ENCODE measurements around the gene ZNF566.
"Not testable (repeated sequence)": the region's sequence is repeated elsewhere in the genome, so short reads cannot be mapped to it uniquely, and the experiment has no call there.

Gene ZNF566

DNA sequence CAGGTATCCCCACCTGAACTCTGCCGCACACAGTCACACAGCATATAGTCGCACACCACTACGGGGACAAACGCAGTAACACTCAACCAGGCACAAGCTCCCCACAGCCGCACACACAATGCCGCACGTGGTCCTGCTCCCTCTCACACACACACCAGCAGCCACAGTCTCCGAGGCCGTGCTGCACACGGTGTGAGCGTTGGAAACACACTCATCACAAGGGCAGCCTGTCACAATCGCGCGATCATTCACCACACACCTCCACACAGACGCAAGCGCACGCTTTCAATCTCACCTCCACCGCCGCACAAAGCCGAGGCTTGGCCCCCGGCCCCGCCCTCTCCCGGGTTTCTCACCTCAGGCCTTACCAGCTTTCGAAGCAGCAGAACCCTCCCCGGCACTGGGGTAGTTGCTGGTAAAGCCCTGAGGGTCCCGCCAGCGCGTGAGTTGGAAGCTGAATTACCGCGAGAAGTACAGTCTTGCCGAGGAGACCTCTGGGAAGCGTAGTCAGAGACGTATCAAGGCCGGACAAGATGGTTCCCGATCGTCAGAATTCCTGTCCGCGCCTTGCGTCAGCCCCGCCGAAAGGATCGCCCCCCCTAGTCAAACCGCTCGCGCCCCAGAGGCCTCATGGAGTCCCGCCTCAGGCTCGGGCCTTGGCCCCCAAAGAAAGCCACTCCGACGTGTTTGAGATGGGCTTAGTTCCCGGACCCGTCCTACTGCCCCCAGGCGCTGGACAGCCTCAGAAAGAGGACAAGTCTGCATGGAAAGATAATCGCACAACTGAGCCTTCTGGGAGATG, at the start of gene ZNF566:
Gene ZNF566 (minus strand): TSS at position 444 of the 802 bp plus-strand sequence. CDS start 13,004 bp downstream, outside the sequence.
- DNase-seq: peak; percentile 100

DNA sequence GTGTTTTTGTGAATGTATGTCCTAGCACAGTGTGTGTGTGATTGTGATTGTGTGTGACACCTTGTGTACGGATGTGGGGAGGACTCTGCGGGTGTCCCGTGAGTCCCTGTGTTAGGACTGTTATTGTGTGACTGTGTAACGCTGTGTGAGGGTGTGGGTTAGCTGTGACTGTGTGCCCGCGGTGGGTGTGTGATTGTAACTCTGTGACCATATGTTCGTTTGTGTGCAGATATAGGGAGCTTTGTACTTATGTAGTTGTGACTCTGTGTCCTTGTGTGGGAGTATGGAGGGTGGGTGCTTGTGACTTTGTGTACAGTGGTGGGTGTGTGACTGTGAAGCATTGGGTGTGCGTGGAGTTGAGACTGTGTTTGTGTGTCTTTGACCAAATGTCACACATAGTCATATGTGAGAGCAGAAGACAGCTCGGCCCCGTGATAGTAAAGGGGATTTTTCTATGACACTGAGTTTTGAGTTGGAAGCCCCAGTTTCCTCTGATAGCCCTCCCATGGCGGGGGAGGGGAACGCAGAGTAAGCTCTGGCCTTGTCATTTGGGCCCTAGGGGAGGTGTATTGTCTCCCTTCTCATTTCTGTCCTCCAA, 39.7 kb upstream of the ZNF566 start:
- DNase-seq: peak; percentile 30 to 62

GRCh38 chr19:36528194-36528920, 39.0 kb upstream of the ZNF566 start, which contains the start of gene ZNF260:
ZNF260 (minus strand) TSS chr19:36528271; CDS start chr19:36515238, 13,033 bp downstream.
- peak; percentile 98 to 99 for DNase-seq

DNA sequence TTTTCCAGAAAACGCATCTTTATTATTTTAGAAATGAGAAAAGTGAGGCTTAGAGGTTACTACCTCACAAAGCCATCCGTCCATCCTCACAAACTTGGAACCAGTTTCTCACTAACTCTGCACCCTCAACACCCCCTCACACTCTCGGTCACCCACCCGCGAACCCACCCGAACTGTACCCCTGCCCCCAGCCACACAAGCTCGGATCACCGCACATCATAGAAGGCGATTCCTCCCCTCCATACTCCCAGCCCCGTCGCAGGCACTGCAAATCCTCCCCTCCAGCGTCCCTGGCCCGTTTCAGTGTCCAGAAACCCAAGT, 38.5 kb upstream of the ZNF566 start:
- no peak for DNase-seq

DNA sequence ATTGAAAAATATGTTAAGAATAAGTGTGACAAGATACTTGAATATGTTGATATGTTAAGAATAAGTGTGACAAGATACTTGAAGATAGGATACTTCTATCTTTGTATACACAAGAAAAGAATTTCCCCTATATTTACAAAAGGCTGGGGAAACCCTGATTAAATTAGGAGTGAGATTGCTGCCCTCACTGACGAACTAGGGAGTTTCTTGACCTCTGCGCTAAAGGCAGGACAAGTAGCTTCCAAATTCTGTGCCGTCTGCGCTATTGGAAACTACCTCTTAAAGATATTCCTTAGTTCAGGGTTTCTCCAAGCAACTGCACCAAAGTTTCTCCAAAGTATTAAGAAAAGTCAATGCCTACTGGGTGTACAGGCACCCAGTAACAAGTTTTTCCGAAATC, 38.0 kb upstream of the ZNF566 start:
- no peak for DNase-seq

DNA sequence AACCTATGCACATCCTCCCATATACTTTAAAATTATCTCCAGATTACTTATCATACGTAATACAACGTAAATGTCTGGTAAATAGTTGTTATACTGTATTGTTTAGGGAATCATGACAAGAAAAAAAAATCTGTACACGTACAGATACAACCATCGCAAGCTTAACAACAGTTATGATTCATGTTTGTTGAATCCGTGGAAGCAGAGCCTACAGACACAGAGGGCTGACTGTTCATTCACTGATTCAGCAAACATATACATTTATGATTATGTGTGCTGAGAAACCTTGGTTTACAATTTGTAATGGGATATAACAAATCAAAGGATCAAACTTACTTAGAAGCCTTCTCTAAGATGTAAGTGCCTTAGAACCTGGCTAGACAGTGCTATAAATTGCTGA, 37.2 kb upstream of the ZNF566 start:
- DNase-seq: no peak

DNA sequence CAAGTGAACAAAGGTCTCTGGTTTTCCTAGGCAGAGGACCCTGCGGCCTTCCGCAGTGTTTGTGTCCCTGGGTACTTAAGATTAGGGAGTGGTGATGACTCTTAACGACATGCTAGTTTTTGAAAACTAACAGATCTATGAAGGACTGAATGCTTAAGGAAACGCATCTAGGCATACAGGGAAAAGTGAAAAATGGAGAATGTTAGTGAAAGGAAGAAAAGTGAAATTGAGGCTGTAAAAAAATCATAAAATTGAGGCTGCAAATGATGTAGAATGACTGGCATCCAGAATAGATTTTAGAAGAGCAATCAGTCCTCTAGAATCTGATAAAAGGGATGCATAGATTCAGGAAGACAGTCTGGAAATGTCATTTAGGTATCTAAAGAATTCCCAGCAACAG, 35.3 kb upstream of the ZNF566 start:
- no peak for DNase-seq

DNA sequence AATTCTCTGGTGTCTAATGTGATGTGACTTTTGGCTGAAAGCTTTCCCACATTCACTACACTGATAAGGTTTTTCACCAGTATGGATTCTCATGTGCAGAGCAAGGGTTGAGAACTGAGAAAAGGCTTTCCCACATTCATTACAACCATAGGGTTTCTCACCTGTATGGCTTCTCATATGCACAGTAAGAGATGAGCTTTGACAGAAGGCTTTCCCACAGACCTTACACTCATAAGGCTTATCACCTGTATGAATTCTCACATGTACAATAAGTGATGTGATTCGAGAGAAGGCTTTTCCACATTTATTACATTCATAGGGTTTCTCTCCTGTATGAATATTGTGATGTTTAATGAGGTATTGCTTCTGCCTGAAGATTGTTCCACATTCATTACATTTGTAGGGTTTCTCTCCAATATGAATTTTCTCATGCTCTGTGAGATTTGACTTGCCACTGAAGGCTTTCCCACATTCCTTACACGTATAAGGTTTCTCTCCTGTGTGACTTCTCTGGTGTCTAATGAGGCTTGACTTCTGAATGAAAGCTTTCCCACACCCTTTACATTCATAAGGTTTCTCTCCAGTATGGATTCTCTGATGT, 24.8 kb upstream of the ZNF566 start:
- DNase-seq: no peak

- no peak for DNase-seq
Measured at GRCh38 chr19:36508325-36508724, 19.0 kb upstream of the ZNF566 start.

- no peak for DNase-seq
Measured at GRCh38 chr19:36501973-36502372, 12.6 kb upstream of the ZNF566 start.

- DNase-seq: no peak
Measured at GRCh38 chr19:36497001-36497400, 7.6 kb upstream of the ZNF566 start.

GRCh38 chr19:36492689-36493453, 3.5 kb upstream of the ZNF566 start:
- peak; percentile 71 to 91 for DNase-seq

DNA sequence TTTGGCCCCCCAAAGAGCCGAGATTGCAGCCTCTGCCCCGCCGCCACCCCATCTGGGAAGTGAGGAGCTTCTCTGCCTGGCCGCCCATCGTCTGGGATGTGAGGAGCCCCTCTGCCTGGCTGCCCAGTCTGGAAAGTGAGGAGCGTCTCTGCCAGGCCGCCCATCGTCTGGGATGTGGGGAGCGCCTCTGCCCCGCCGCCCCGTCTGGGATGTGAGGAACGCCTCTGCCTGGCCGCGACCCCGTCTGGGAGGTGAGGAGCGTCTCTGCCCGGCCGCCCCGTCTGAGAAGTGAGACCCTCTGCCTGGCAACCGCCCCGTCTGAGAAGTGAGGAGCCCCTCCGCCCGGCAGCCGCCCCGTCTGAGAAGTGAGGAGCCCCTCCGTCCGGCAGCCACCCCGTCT, 1.5 kb upstream of the ZNF566 start:
- DNase-seq: not testable (repeated sequence)

DNA sequence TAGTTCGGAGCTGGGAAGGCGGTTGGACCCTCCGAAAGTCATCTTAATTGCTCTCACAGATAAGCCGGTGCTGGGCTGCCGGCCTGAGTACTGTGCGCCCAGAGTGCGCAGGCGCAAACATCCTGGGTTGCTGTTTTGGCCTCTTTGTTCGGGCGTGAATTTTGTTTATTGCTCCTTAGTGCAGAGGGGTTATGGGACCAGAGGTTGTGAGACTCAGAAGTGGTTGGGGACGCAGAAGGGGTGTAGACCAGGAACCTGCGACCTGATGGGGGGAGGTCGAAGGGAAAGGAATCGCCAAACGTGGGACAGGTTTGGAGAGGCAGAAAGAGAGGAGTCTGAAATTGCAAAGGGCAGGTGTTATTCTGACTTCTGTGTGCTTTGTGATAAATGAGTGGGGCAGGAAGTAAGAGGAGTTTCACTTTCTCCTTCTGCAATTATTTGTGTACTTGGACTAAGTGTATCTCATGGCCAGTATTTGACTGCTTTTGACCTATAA, 607 bp upstream of the ZNF566 start:
- DNase-seq: peak; percentile 99

- peak; percentile 75 to 82 for DNase-seq
Measured at GRCh38 chr19:36488846-36489117, 579 bp downstream of the ZNF566 start.

DNA sequence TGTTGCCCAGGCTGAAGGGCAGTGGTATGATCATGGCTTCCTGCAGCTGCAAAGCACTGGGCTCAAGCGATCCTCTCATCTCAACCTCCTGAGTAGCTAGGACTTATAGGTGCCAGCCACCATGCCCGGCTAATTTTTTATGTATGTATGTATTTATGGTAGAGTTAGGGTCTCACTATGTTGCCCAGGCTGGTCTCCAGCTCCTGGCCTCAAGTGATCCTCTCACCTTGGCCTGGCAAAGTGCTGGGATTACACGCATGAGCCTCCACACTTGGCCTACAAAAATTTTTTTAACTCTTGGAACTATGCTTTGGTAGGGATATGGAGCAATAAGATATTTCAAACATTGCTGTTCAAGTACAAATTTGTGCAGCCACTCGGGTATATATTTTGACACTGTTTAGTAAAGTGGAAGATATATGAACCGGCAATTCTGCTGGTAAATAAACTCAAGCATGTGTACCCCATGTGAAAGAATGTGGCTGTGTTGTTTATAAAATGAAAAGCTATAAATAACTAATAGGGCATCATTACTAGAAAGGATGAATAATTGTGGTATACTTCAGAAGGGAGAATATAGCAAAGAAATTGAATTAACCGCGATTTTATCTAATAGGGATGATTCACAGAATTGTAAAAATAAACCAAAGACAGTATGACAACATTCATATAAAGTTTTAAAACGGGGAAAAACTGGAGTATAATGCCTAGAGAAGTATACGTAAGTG, 1.1 kb downstream of the ZNF566 start:
- DNase-seq: no peak

GRCh38 chr19:36483653-36484052, 5.7 kb downstream of the ZNF566 start:
- DNase-seq: no peak

GRCh38 chr19:36482876-36483275, 6.5 kb downstream of the ZNF566 start:
- peak; percentile 39 to 56 for DNase-seq

GRCh38 chr19:36460046-36460445, 29.3 kb downstream of the ZNF566 start:
- no peak for DNase-seq

DNA sequence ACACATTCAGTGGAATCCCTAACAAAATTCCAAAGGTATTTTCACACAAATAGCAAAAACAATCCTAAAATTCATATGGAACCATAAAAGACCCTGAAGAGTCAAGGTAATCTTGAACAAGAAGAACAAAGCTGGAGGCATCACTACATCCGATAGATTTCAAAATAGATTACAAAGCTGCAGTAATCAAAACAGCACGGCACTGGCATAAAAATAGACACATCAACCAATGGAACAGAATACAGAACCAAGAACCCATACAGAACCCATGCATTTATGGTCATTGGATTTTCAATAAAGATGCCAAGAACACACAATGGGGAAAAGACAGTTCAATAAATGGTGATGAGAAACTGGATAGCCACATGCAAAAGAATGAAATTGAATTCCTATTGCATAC, 32.5 kb downstream of the ZNF566 start:
- no peak for DNase-seq

DNA sequence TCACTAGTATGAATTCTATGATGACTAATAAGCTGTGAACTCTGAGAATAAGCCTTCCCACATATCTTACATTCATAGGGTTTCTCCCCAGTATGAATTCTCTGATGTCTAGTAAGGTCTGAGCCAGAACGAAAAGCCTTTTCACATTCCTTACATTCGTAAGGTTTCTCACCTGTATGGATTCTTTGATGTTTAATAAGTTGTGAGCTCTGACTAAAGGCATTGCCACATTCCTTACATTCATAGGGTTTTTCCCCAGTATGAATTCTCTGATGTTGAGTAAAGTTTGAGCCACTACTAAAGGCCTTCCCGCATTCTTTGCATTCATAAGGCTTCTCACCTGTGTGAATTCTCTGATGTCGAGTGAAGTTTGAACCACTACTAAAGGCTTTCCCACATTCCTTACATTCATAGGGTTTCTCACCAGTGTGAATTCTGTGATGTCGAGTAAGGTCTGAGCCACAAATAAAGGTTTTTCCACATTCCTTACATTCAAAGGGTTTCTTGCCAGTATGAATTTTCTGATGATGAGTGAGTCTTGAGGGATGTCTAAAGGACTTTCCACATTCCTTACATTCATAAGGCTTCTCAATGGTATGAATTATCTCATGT, 40.2 kb downstream of the ZNF566 start:
- no peak for DNase-seq

DNA sequence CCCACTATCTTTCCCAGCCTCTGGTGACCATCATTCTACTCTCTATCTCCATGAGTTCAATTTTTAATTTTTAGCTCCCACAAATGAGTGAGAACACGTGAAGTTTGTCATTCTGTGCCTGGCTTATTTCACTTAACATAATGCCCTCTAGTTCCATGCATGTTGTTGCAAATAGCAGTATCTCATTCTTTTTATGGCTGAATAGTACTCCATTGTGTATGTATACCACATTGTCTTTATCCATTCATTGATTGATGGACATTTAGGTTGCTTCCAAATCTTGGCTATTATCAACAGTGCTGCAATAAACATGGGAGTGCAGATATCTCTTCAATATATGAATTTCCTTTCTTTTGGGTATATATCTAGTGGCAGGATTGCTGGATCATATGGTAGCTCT, 48.0 kb downstream of the ZNF566 start:
- no peak for DNase-seq
